Measurements from ENCODE around the gene FKBP1B.
"Not testable (repeated sequence)": the region's sequence is repeated elsewhere in the genome, so short reads cannot be mapped to it uniquely, and the experiment has no call there.

FKBP1B gene

DNA sequence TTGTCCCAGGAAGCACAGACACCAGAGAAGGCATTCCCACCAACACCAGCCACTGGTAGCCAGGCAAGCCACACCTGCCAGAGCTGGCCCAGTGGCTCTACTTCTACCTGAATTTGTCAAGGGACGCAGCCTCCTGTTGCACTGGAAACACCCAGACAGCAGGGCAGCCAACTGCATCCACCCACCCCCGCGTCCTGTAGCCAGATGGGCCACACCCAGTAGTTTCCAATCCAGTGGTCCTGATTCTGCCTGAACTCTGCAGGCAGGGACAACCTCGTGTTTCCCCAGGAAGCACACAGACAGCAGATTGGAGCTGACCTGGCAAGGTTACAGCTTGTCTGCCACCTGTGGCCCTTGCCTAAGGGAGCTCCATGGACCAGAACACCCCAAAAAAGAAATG, 55.4 kb downstream of the FKBP1B start:
- no peak overlapping the region for H3K4me3 ChIP-seq (ENCODE audit: low read length)
- no peak overlapping the region for H2BK5ac ChIP-seq (ENCODE audit: low read length)
- H3K23ac ChIP-seq (ENCODE audit: low read length): no peak overlapping the region
- no peak overlapping the region for H3K4me2 ChIP-seq (ENCODE audit: low read length)
- H4K8ac ChIP-seq (ENCODE audit: low read depth, low read length): no peak overlapping the region
- no peak overlapping the region for H3K4ac ChIP-seq (ENCODE audit: low read depth, low read length)
- no peaks in the 10 kb centered on the region for H3K36me3 ChIP-seq (ENCODE audit: control insufficient read depth, insufficient read depth, low read length)
- no CpG with 5 or more reads among the region's 4 CpGs for whole genome bisulfite sequencing (ENCODE audit: extremely low coverage, insufficient coverage, low lambda C conversion rate)
- no peak overlapping the region for H3K56ac ChIP-seq (ENCODE audit: low read length)
- H3K4me1 ChIP-seq (ENCODE audit: control insufficient read depth, low read depth, low read length): no peaks in the 10 kb centered on the region
- no peak overlapping the region for H4K5ac ChIP-seq (ENCODE audit: low read length)
- no peaks in the 10 kb centered on the region for H3K79me2 ChIP-seq (ENCODE audit: control insufficient read depth, insufficient read depth, low read length)
- H2BK15ac ChIP-seq (replicated peaks; ENCODE audit: low read depth): no peak overlapping the region
- H3K79me1 ChIP-seq (ENCODE audit: low read length): no peaks in the 10 kb centered on the region
- no peaks in the 10 kb centered on the region for H3K27me3 ChIP-seq (ENCODE audit: insufficient read depth, low read length, poor library complexity)
- no peak overlapping the region for H2AK5ac ChIP-seq (ENCODE audit: low read length)
- H3K9ac ChIP-seq (ENCODE audit: low read length): no peak overlapping the region
- no peak for DNase-seq
- H2BK120ac ChIP-seq (ENCODE audit: low read depth, low read length): no peak overlapping the region
- no peak overlapping the region for H3K18ac ChIP-seq (ENCODE audit: low read length)
- H3K27ac ChIP-seq (ENCODE audit: low read depth, low read length): no peak overlapping the region

DNA sequence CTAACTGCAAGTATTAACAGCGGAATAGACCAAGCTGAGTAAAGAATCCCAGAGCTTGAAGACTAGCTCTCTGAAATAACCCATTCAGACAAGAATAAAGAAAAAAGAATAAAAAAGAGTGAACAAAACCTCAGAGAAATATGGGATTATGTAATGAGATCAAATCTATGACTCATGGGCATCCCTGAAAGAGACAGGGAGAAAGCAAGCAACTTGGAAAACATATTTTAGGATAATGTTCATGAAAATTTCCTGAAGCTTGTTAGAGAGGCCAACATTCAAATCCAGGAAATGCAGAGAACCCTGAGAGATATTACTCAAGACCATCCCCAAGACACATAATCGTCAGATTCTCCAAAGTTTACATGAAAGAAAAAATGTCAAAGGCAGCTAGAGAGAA, 56.3 kb downstream of the FKBP1B start:
- Histone ChIP-seq H2BK120ac (ENCODE audit: low read depth, low read length) (no peak overlapping the region), H3K79me1 (ENCODE audit: low read length) (no peaks in the 10 kb centered on the region), H3K4me2 (ENCODE audit: low read length) (no peak overlapping the region), H3K56ac (ENCODE audit: low read length) (no peak overlapping the region), H3K4ac (ENCODE audit: low read depth, low read length) (no peak overlapping the region), H3K27me3 (ENCODE audit: insufficient read depth, low read length, poor library complexity) (no peaks in the 10 kb centered on the region), H3K4me3 (ENCODE audit: low read length) (no peak overlapping the region), H2BK15ac (replicated peaks; ENCODE audit: low read depth) (no peak overlapping the region), H3K9ac (ENCODE audit: low read length) (no peak overlapping the region), H3K79me2 (ENCODE audit: control insufficient read depth, insufficient read depth, low read length) (no peaks in the 10 kb centered on the region), H2AK5ac (ENCODE audit: low read length) (no peak overlapping the region), H2BK5ac (ENCODE audit: low read length) (no peak overlapping the region), H3K18ac (ENCODE audit: low read length) (no peak overlapping the region), H3K27ac (ENCODE audit: low read depth, low read length) (no peak overlapping the region), H3K4me1 (ENCODE audit: control insufficient read depth, low read depth, low read length) (no peaks in the 10 kb centered on the region), H4K5ac (ENCODE audit: low read length) (no peak overlapping the region), H4K8ac (ENCODE audit: low read depth, low read length) (no peak overlapping the region), H3K36me3 (ENCODE audit: control insufficient read depth, insufficient read depth, low read length) (no peaks in the 10 kb centered on the region), H3K23ac (ENCODE audit: low read length) (no peak overlapping the region)
- no peak for DNase-seq
- WGBS (ENCODE audit: extremely low coverage, insufficient coverage, low lambda C conversion rate): no CpG with 5 or more reads among the region's 2 CpGs

DNA sequence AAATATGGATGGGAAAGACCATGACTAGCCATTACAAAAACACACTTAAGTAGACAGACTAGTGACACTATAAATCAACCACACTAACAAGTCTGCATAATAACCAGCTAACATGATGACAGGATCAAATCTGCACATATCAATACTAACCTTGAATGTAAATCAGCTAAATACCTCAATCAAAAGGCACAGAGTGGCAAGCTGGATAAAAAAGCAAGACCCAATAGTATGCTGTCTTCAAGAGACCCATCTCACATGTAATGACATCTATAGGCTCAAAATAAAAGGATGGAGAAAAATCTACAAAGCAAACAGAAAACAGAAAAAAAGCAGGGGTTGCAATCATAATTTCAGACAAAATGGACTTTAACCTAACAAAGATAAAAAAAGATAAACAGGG, 57.2 kb downstream of the FKBP1B start:
- H3K4me3 ChIP-seq (ENCODE audit: low read length): no peak overlapping the region

DNA sequence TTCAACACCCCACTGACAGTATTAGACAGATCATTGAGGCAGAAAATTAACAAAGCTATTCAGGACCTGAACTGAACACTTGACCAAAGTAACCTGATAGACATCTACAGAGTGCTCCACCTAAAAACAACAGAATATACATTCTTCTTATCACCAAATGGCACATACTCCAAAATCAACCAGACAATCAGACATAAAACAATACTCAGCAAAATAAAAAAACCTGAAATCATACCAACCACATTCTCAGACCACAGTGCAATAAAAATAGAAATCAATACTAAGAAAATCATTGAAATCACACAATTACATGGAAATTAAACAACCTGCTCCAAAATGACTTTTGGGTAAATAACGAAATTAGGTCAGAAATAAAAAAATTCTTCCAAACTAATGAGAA, 57.8 kb downstream of the FKBP1B start:
- Histone ChIP-seq H2BK5ac (ENCODE audit: low read length) (no peak overlapping the region), H4K8ac (ENCODE audit: low read depth, low read length) (no peak overlapping the region), H3K4me1 (ENCODE audit: control insufficient read depth, low read depth, low read length) (no peaks in the 10 kb centered on the region), H3K27ac (ENCODE audit: low read depth, low read length) (no peak overlapping the region), H3K23ac (ENCODE audit: low read length) (no peak overlapping the region), H3K36me3 (ENCODE audit: control insufficient read depth, insufficient read depth, low read length) (no peaks in the 10 kb centered on the region), H3K56ac (ENCODE audit: low read length) (no peak overlapping the region), H2BK120ac (ENCODE audit: low read depth, low read length) (no peak overlapping the region), H3K79me1 (ENCODE audit: low read length) (no peaks in the 10 kb centered on the region), H3K4me2 (ENCODE audit: low read length) (no peak overlapping the region), H3K27me3 (ENCODE audit: insufficient read depth, low read length, poor library complexity) (no peaks in the 10 kb centered on the region), H3K9ac (ENCODE audit: low read length) (no peak overlapping the region), H2BK15ac (replicated peaks; ENCODE audit: low read depth) (no peak overlapping the region), H3K4ac (ENCODE audit: low read depth, low read length) (no peak overlapping the region), H3K79me2 (ENCODE audit: control insufficient read depth, insufficient read depth, low read length) (no peaks in the 10 kb centered on the region), H3K4me3 (ENCODE audit: low read length) (no peak overlapping the region), H2AK5ac (ENCODE audit: low read length) (no peak overlapping the region), H4K5ac (ENCODE audit: low read length) (no peak overlapping the region), H3K18ac (ENCODE audit: low read length) (no peak overlapping the region)
- no CpG with 5 or more reads among the region's 1 CpG for WGBS (ENCODE audit: extremely low coverage, insufficient coverage, low lambda C conversion rate)
- DNase-seq: no peak

More for the DNA sequence above, 57.2 kb downstream of the FKBP1B start:
- Histone ChIP-seq H2BK120ac (ENCODE audit: low read depth, low read length) (no peak overlapping the region), H4K8ac (ENCODE audit: low read depth, low read length) (no peak overlapping the region), H2BK5ac (ENCODE audit: low read length) (no peak overlapping the region), H2BK15ac (replicated peaks; ENCODE audit: low read depth) (no peak overlapping the region), H3K18ac (ENCODE audit: low read length) (no peak overlapping the region), H4K5ac (ENCODE audit: low read length) (no peak overlapping the region), H3K79me2 (ENCODE audit: control insufficient read depth, insufficient read depth, low read length) (no peaks in the 10 kb centered on the region), H3K27me3 (ENCODE audit: insufficient read depth, low read length, poor library complexity) (no peaks in the 10 kb centered on the region), H3K4ac (ENCODE audit: low read depth, low read length) (no peak overlapping the region), H3K79me1 (ENCODE audit: low read length) (no peaks in the 10 kb centered on the region), H3K4me2 (ENCODE audit: low read length) (no peak overlapping the region), H3K36me3 (ENCODE audit: control insufficient read depth, insufficient read depth, low read length) (no peaks in the 10 kb centered on the region), H3K9ac (ENCODE audit: low read length) (no peak overlapping the region), H3K23ac (ENCODE audit: low read length) (no peak overlapping the region), H3K4me1 (ENCODE audit: control insufficient read depth, low read depth, low read length) (no peaks in the 10 kb centered on the region), H3K56ac (ENCODE audit: low read length) (no peak overlapping the region), H2AK5ac (ENCODE audit: low read length) (no peak overlapping the region), H3K27ac (ENCODE audit: low read depth, low read length) (no peak overlapping the region)
- no peak for DNase-seq

DNA sequence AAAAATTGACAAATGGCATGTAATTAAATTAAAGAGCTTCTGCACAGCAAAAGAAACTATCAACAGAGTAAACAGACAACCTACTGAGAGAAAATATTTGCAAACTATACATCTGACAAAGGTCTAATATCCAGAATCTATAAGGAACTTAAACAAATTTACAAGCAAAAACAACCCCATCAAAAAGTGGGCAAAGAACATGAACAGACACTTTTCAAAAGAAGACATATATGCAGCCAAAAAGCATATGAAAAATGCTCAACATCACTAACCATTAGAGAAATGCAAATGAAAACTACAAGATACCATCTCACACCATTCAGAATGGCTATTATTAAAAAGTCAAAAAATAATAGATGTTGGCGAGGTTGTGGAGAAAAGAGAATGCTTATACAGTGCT, 59.9 kb downstream of the FKBP1B start:
- H4K8ac ChIP-seq (ENCODE audit: low read depth, low read length); H2BK15ac ChIP-seq (replicated peaks; ENCODE audit: low read depth); H3K18ac ChIP-seq (ENCODE audit: low read length); DNase-seq; H2BK120ac ChIP-seq (ENCODE audit: low read depth, low read length); H3K79me2 ChIP-seq (ENCODE audit: control insufficient read depth, insufficient read depth, low read length); H3K27me3 ChIP-seq (ENCODE audit: insufficient read depth, low read length, poor library complexity); H4K5ac ChIP-seq (ENCODE audit: low read length); H3K56ac ChIP-seq (ENCODE audit: low read length); H3K23ac ChIP-seq (ENCODE audit: low read length); H2AK5ac ChIP-seq (ENCODE audit: low read length); H3K9ac ChIP-seq (ENCODE audit: low read length); H3K4me2 ChIP-seq (ENCODE audit: low read length); H3K4me3 ChIP-seq (ENCODE audit: low read length); H3K27ac ChIP-seq (ENCODE audit: low read depth, low read length); H3K4ac ChIP-seq (ENCODE audit: low read depth, low read length); H3K36me3 ChIP-seq (ENCODE audit: control insufficient read depth, insufficient read depth, low read length); H3K79me1 ChIP-seq (ENCODE audit: low read length); H2BK5ac ChIP-seq (ENCODE audit: low read length); H3K4me1 ChIP-seq (ENCODE audit: control insufficient read depth, low read depth, low read length): not testable (repeated sequence)
- WGBS (ENCODE audit: extremely low coverage, insufficient coverage, low lambda C conversion rate): no CpG with 5 or more reads among the region's 1 CpG

DNA sequence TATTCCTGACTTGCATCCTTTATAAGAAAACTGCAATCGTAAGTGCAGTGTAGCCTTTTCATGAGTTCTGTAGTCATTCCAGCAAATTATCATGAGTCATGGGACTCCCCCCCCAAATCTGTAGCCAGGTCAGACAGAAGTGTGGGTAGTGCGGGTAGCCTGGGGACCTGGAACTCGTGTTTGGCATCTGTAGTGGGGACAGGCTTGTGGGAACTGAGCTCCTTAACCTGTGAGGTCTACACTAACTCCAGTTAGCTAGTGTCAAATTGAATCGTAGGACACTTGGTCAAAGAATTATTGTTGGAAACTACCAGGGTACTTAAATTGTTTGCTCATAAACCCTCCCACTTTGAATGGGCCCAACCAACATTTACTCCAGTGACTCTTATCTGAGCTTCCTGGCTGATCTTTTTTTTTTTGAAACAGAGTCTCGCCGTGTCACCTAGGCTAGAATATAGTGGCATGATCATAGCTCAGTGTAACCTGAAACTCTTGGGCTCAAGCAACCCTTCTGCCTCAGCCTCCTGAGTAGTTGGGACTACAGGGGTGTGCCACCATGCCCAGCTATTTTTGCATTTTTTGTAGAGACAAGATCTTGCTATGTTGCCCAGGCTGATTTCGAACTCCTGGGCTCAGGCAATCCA, 61.2 kb downstream of the FKBP1B start:
- Histone ChIP-seq H3K56ac (ENCODE audit: low read length) (no peak overlapping the region), H2BK5ac (ENCODE audit: low read length) (no peak overlapping the region), H3K23ac (ENCODE audit: low read length) (no peak overlapping the region), H3K4me3 (ENCODE audit: low read length) (no peak overlapping the region), H3K79me1 (ENCODE audit: low read length) (no peaks in the 10 kb centered on the region), H3K18ac (ENCODE audit: low read length) (no peak overlapping the region), H3K9ac (ENCODE audit: low read length) (no peak overlapping the region), H3K4me1 (ENCODE audit: control insufficient read depth, low read depth, low read length) (no peaks in the 10 kb centered on the region), H3K27ac (ENCODE audit: low read depth, low read length) (no peak overlapping the region), H2BK120ac (ENCODE audit: low read depth, low read length) (no peak overlapping the region), H3K4me2 (ENCODE audit: low read length) (no peak overlapping the region), H3K27me3 (ENCODE audit: insufficient read depth, low read length, poor library complexity) (no peaks in the 10 kb centered on the region), H3K4ac (ENCODE audit: low read depth, low read length) (no peak overlapping the region), H4K5ac (ENCODE audit: low read length) (no peak overlapping the region), H3K36me3 (ENCODE audit: control insufficient read depth, insufficient read depth, low read length) (no peaks in the 10 kb centered on the region), H2BK15ac (replicated peaks; ENCODE audit: low read depth) (no peak overlapping the region), H3K79me2 (ENCODE audit: control insufficient read depth, insufficient read depth, low read length) (no peaks in the 10 kb centered on the region), H4K8ac (ENCODE audit: low read depth, low read length) (no peak overlapping the region), H2AK5ac (ENCODE audit: low read length) (no peak overlapping the region)
- no CpG with 5 or more reads among the region's 7 CpGs for WGBS (ENCODE audit: extremely low coverage, insufficient coverage, low lambda C conversion rate)
- DNase-seq: no peak
